ENCODE results near the gene ADGRG7. TPM values are rescaled to one million over a fixed set of nuclear protein-coding genes. Genes with fewer than 3 reads are reported as not detected.

The ADGRG7 gene
- total RNA-seq, 1 experiment from 2014 or later: not detected

- TF ChIP-seq CTCF (conservative IDR thresholded peaks at IDR 0.05; ENCODE audit: low read depth, low read length) (no peak), EZH2 (IDR thresholded peaks at IDR 0.05; ENCODE audit: low read length, unreplicated experiment) (no peak), EZH2phosphoT487 (IDR thresholded peaks at IDR 0.05; ENCODE audit: borderline replicate concordance, low read length) (no peak)
These were observed 45.7 kb upstream of the ADGRG7 start for GRCh38 chr3:100563652-100564211.

GRCh38 chr3:100570811-100571210, 38.6 kb upstream of the ADGRG7 start:
- H3K9me3 ChIP-seq (ENCODE audit: low read length): no peaks in the 10 kb centered on the region
- ATAC-seq (no peak), DNase-seq (no peak)
- no peak overlapping the region for H3K4me3 ChIP-seq (ENCODE audit: low read length)
- H3K27ac ChIP-seq (ENCODE audit: low read length): no peak overlapping the region
- no TSS peak for BruUV-seq (replicated peaks)
- no peak overlapping the region for H2AFZ ChIP-seq (ENCODE audit: low read length)
- no peaks in the 10 kb centered on the region for H3F3A ChIP-seq (ENCODE audit: low read length, unreplicated experiment)
- H4K20me1 ChIP-seq (ENCODE audit: low read length): no peaks in the 10 kb centered on the region
- H3K36me3 ChIP-seq (ENCODE audit: low read depth, low read length): no peaks in the 10 kb centered on the region
- intact Hi-C loops (cut with micrococcal nuclease): no loop called here
- H3K4me2 ChIP-seq (ENCODE audit: low read length): no peak overlapping the region
- no peaks in the 10 kb centered on the region for H3K9me2 ChIP-seq (replicated peaks; ENCODE audit: low read length)
- no peak overlapping the region for H3K9ac ChIP-seq (ENCODE audit: low read length)
- ChIA-PET CTCF (no interaction called here), POLR2A (ENCODE audit: unreplicated experiment) (no interaction called here)
- TF ChIP-seq EZH2phosphoT487 (IDR thresholded peaks at IDR 0.05; ENCODE audit: borderline replicate concordance, low read length): no peak
- TF ChIP-seq CTCF (conservative IDR thresholded peaks at IDR 0.05; ENCODE audit: low read depth, low read length): no peak
- no peak for TF ChIP-seq EZH2 (IDR thresholded peaks at IDR 0.05; ENCODE audit: low read length, unreplicated experiment)
- H3K79me2 ChIP-seq (ENCODE audit: low read length): no peaks in the 10 kb centered on the region
- H3K27me3 ChIP-seq (ENCODE audit: low read length): no peaks in the 10 kb centered on the region
- H3K4me1 ChIP-seq (ENCODE audit: insufficient read depth, low read length): no peaks in the 10 kb centered on the region

More at GRCh38 chr3:100563652-100564211, 45.7 kb upstream of the ADGRG7 start:
- ChIA-PET POLR2A (ENCODE audit: unreplicated experiment) (no interaction called here), CTCF (no interaction called here)
- Histone ChIP-seq H3K4me1 (ENCODE audit: insufficient read depth, low read length) (peaks cover 5% of the 10 kb centered on the region; the same call in 1 of the 2 replicates), H3K27ac (ENCODE audit: low read length) (no peak overlapping the region), H3K9me3 (ENCODE audit: low read length) (no peaks in the 10 kb centered on the region), H3F3A (ENCODE audit: low read length, unreplicated experiment) (no peaks in the 10 kb centered on the region), H3K4me3 (ENCODE audit: low read length) (no peak overlapping the region), H3K79me2 (ENCODE audit: low read length) (no peaks in the 10 kb centered on the region), H3K9me2 (replicated peaks; ENCODE audit: low read length) (no peaks in the 10 kb centered on the region), H4K20me1 (ENCODE audit: low read length) (no peaks in the 10 kb centered on the region), H3K27me3 (ENCODE audit: low read length) (no peaks in the 10 kb centered on the region), H2AFZ (ENCODE audit: low read length) (no peak overlapping the region), H3K36me3 (ENCODE audit: low read depth, low read length) (no peaks in the 10 kb centered on the region), H3K9ac (ENCODE audit: low read length) (no peak overlapping the region), H3K4me2 (ENCODE audit: low read length) (no peak overlapping the region)
- DNase-seq: no peak
- BruUV-seq (replicated peaks): no TSS peak
- ATAC-seq: no peak
- intact Hi-C loops (cut with micrococcal nuclease): no loop called here

GRCh38 chr3:100574536-100574935, 34.9 kb upstream of the ADGRG7 start:
- H4K20me1 ChIP-seq (ENCODE audit: low read length): no peaks in the 10 kb centered on the region
- POLR2A ChIA-PET (ENCODE audit: unreplicated experiment): no interaction called here
- H3K4me2 ChIP-seq (ENCODE audit: low read length): no peak overlapping the region
- no peaks in the 10 kb centered on the region for H3K36me3 ChIP-seq (ENCODE audit: low read depth, low read length)
- intact Hi-C loops (cut with micrococcal nuclease): no loop called here
- H3K9ac ChIP-seq (ENCODE audit: low read length): no peak overlapping the region
- no peaks in the 10 kb centered on the region for H3K27me3 ChIP-seq (ENCODE audit: low read length)
- CTCF ChIA-PET: no interaction called here
- no TSS peak for BruUV-seq (replicated peaks)
- H3K9me3 ChIP-seq (ENCODE audit: low read length): no peaks in the 10 kb centered on the region
- H3K79me2 ChIP-seq (ENCODE audit: low read length): no peaks in the 10 kb centered on the region
- TF ChIP-seq EZH2phosphoT487 (IDR thresholded peaks at IDR 0.05; ENCODE audit: borderline replicate concordance, low read length) (no peak), CTCF (conservative IDR thresholded peaks at IDR 0.05; ENCODE audit: low read depth, low read length) (no peak), EZH2 (IDR thresholded peaks at IDR 0.05; ENCODE audit: low read length, unreplicated experiment) (no peak)
- no peak overlapping the region for H3K4me3 ChIP-seq (ENCODE audit: low read length)
- DNase-seq (no peak), ATAC-seq (no peak)
- no peaks in the 10 kb centered on the region for H3K9me2 ChIP-seq (replicated peaks; ENCODE audit: low read length)
- H2AFZ ChIP-seq (ENCODE audit: low read length): no peak overlapping the region
- H3F3A ChIP-seq (ENCODE audit: low read length, unreplicated experiment): no peaks in the 10 kb centered on the region
- H3K27ac ChIP-seq (ENCODE audit: low read length): no peak overlapping the region
- H3K4me1 ChIP-seq (ENCODE audit: insufficient read depth, low read length): peaks cover 15% of the 10 kb centered on the region

Measured in PC-3 (cell line).